Endothelial cell of coronary artery (primary cell): ENCODE measurements around the gene DYNLRB2. TPM values are rescaled to one million over a fixed set of nuclear protein-coding genes. Genes with fewer than 3 reads are reported as not detected.

Source experiments
- total RNA-seq: library from RNA; depleted of rRNA; stranded (reverse); fragments of >200 nt; gene quantifications from 2 replicates; pipeline ENCODE4 v1.2.3, GENCODE V29; 2014

Gene DYNLRB2
- not detected in 2 replicates for total RNA-seq

DNA sequence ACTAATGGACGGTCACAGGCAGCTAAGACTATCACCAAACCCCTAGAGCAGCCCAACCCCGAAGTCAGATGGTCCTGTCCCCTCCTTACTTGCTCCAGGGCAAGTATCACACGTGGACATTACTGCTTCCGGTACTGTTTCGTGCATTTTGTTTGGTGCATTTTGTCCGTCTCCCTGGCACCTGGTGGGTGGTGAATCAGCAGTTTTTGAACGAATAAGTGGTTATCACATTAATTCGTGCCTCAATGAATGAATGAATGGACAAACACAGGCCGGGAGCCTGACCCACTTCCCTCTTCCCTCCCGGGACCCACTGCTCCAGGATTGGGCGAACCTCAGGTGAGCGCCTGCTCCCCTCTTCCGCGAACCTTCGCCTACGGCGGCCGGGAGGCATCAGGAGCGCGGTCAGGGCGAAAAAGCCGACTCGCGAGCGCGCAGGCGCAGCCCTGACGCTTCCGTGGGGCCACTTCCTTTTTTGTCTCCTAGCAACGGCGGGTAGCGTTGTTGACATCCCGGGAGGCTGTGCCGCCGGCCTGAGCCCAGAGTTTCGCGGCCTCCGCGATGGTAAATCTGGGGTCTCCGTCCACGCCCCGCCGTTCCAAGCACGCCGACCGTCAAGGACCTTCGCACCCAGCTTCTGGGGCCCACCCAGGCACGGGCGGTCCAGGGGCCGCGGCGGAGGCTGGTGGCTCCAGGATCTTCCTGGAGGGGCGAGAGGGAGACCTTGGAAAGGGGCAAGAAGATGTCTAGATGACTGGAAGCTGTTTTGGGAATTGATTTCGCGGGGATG is at the start of gene DYNLRB2:
TSS of gene DYNLRB2 (plus strand) at position 478 of the 790 bp plus-strand sequence. CDS start at position 562, 84 bp downstream.

